Measurements from ENCODE around the gene LGALS4. TPM values are rescaled to one million over a fixed set of nuclear protein-coding genes. Genes with fewer than 3 reads are reported as not detected.

The LGALS4 gene
- total and polyA plus RNA-seq, 9 donors = 0.57 to 7.4 (median 1.4) TPM

- Histone ChIP-seq H3K36me3 (no peaks in the 10 kb centered on the region), H3K4me1 (ENCODE audit: insufficient read depth) (no peaks in the 10 kb centered on the region), H3K27me3 (no peaks in the 10 kb centered on the region), H3K9me3 (no peaks in the 10 kb centered on the region), H3K4me3 (no peak overlapping the region), H3K27ac (no peak overlapping the region)
- TF ChIP-seq CTCF (IDR thresholded peaks at IDR 0.05) (no peak), POLR2A (IDR thresholded peaks at IDR 0.05) (no peak), EP300 (IDR thresholded peaks at IDR 0.05) (no peak)
- intact Hi-C loops (cut with DNase I) = loop anchor here in 1 of 4 donors (10.0 kb wide), 1 partner anchor 196 kb away; the partner anchor contains the start of gene ACTN4
- DNase-seq = peak in 1 of 5 donors; percentile 9
- 70 to 83% (median 80%) methylated on average over 5 of the region's 5 CpGs for WGBS, 3 donors
Measured at GRCh38 chr19:38840583-38840968, 27.8 kb upstream of the LGALS4 start.

GRCh38 chr19:38839816-38840582, 27.3 kb upstream of the LGALS4 start:
- no peaks in the 10 kb centered on the region for H3K9me3 ChIP-seq
- no peak for TF ChIP-seq POLR2A (IDR thresholded peaks at IDR 0.05)
- no peak for TF ChIP-seq EP300 (IDR thresholded peaks at IDR 0.05)
- 66 to 76% (median 75%) methylated on average over 28 of the region's 28 CpGs for WGBS, 3 donors
- H3K4me3 ChIP-seq = no peak overlapping the region
- no peaks in the 10 kb centered on the region for H3K27me3 ChIP-seq
- DNase-seq = no peak
- H3K27ac ChIP-seq = no peak overlapping the region
- H3K4me1 ChIP-seq (ENCODE audit: insufficient read depth) = no peaks in the 10 kb centered on the region
- intact Hi-C loops (cut with DNase I) = loop anchor here in 2 of 4 donors (10.0 kb wide), 1 partner anchor 195 kb away; the partner anchor contains the start of gene ACTN4 (in 2 of the 2)
- no peaks in the 10 kb centered on the region for H3K36me3 ChIP-seq

GRCh38 chr19:38838986-38839761, 26.4 kb upstream of the LGALS4 start:
- TF ChIP-seq POLR2A (IDR thresholded peaks at IDR 0.05) = no peak
- TF ChIP-seq CTCF (IDR thresholded peaks at IDR 0.05) = no peak
- TF ChIP-seq EP300 (IDR thresholded peaks at IDR 0.05) = no peak
- H3K27ac ChIP-seq = no peak overlapping the region
- H3K4me1 ChIP-seq (ENCODE audit: insufficient read depth) = no peaks in the 10 kb centered on the region
- intact Hi-C loops (cut with DNase I) = loop anchor here in 1 of 4 donors (10.0 kb wide), 1 partner anchor 194 kb away; the partner anchor contains the start of gene ACTN4
- H3K27me3 ChIP-seq = no peaks in the 10 kb centered on the region
- no peak for DNase-seq
- WGBS, 3 donors = 81 to 82% (median 82%) methylated on average over 12 of the region's 12 CpGs
- H3K9me3 ChIP-seq = no peaks in the 10 kb centered on the region
- H3K4me3 ChIP-seq = no peak overlapping the region
- no peaks in the 10 kb centered on the region for H3K36me3 ChIP-seq

- WGBS, 3 donors = 74 to 82% (median 77%) methylated on average over 19 of the region's 19 CpGs
- no peaks in the 10 kb centered on the region for H3K36me3 ChIP-seq
- H3K27me3 ChIP-seq = no peaks in the 10 kb centered on the region
- TF ChIP-seq EP300 (IDR thresholded peaks at IDR 0.05) (no peak), CTCF (IDR thresholded peaks at IDR 0.05) (no peak), POLR2A (IDR thresholded peaks at IDR 0.05) (no peak)
- intact Hi-C loops (cut with DNase I) = loop anchor here in 1 of 4 donors (10.0 kb wide), 1 partner anchor 194 kb away; the partner anchor contains the start of gene ACTN4
- H3K27ac ChIP-seq = no peak overlapping the region
- H3K4me1 ChIP-seq (ENCODE audit: insufficient read depth) = no peaks in the 10 kb centered on the region
- no peak for DNase-seq
- H3K9me3 ChIP-seq = no peaks in the 10 kb centered on the region
- no peak overlapping the region for H3K4me3 ChIP-seq
Measured at GRCh38 chr19:38838208-38838985, 25.7 kb upstream of the LGALS4 start.

Measured in ovary (tissue), 9 donors.